ENCODE results near the gene MED28. TPM values are rescaled to one million over a fixed set of nuclear protein-coding genes. Genes with fewer than 3 reads are reported as not detected.
A peak's percentile ranks its signal among the peaks of the same experiment; 100 is the strongest.

Gene MED28
- 15.8 TPM for polyA plus RNA-seq (2013, experiment 1 of 2)
- polyA plus RNA-seq (2013, experiment 2 of 2): 15.4 TPM

- peak within 1 kb of the TSS; percentile 98 for H3K4me2 ChIP-seq (ENCODE audit: low read length, poor library complexity, severe bottlenecking)
- no peak within 1 kb of the TSS for H2BK120ac ChIP-seq (ENCODE audit: low read depth, low read length)
- H3K23ac ChIP-seq (ENCODE audit: low read length in 2 of 2): no peak within 1 kb of the TSS
- H3K9ac ChIP-seq (ENCODE audit: low read length): peak within 1 kb of the TSS; percentile 98
- H2BK12ac ChIP-seq (ENCODE audit: low read length in 2 of 2): no peak within 1 kb of the TSS
- peaks cover 18% of the 10 kb centered on the region for H3K4me1 ChIP-seq (ENCODE audit: control insufficient read depth, insufficient read depth, low read depth, low read length)
- H4K91ac ChIP-seq (ENCODE audit: low read length): no peak within 1 kb of the TSS
- H4K8ac ChIP-seq (ENCODE audit: low read length): peak within 1 kb of the TSS; percentile 89
- H3K27ac ChIP-seq (ENCODE audit: low read length, poor library complexity, severe bottlenecking): peak within 1 kb of the TSS; percentile 94
- H3K27me3 ChIP-seq (ENCODE audit: control insufficient read depth in 1 of 2, insufficient read depth in 1 of 2, low read length in 2 of 2): no peaks in the 10 kb centered on the region
- WGBS: under 1% methylated on average over 45 of the region's 46 CpGs
- H3K4ac ChIP-seq (ENCODE audit: low read depth in 1 of 2, low read length in 2 of 2): peak within 1 kb of the TSS; percentile 79 to 98
- no peaks in the 10 kb centered on the region for H3K79me1 ChIP-seq (replicated peaks; ENCODE audit: low read length, poor library complexity, severe bottlenecking)
- H3K36me3 ChIP-seq (ENCODE audit: control insufficient read depth in 1 of 2, insufficient read depth in 2 of 2, low read depth in 1 of 2, low read length in 2 of 2): peaks cover 9 to 27% of the 10 kb centered on the region in 2 experiments
- peak within 1 kb of the TSS; percentile 77 to 88 for H3K4me3 ChIP-seq (ENCODE audit: insufficient read depth in 1 of 2, low read depth in 1 of 2, low read length in 2 of 2)
- peak; percentile 96 for DNase-seq
- H3K18ac ChIP-seq (ENCODE audit: low read depth in 1 of 2, low read length in 2 of 2): peak within 1 kb of the TSS; percentile 87 to 96
- H2AFZ ChIP-seq (ENCODE audit: low read depth, low read length): peak within 1 kb of the TSS; percentile 63
- peak within 1 kb of the TSS; percentile 49 for H2AK5ac ChIP-seq (ENCODE audit: low read length, severe bottlenecking)
- peak within 1 kb of the TSS in 1 of 2 experiments; percentile 59 for H3K14ac ChIP-seq (ENCODE audit: low read length in 2 of 2)
- no peaks in the 10 kb centered on the region for H3K9me3 ChIP-seq (ENCODE audit: control insufficient read depth, low read length)
- H2BK5ac ChIP-seq (ENCODE audit: low read depth, low read length, poor library complexity, severe bottlenecking): peak within 1 kb of the TSS; percentile 90
- H2BK15ac ChIP-seq (ENCODE audit: low read depth, poor library complexity, severe bottlenecking): peak within 1 kb of the TSS; percentile 97
Observed at GRCh38 chr4:17614416-17615299, at the start of gene MED28. Gene MED28, plus strand, starts transcription at chr4:17614641. Its CDS starts 14 bp downstream, at chr4:17614655.

GRCh38 chr4:17565846-17566245 is 48.6 kb upstream of the MED28 start:
- WGBS: 95% methylated on average over 3 of the region's 3 CpGs
- Histone ChIP-seq H3K14ac (ENCODE audit: low read length in 2 of 2) (no peak overlapping the region), H2BK120ac (ENCODE audit: low read depth, low read length) (no peak overlapping the region), H3K4ac (ENCODE audit: low read depth in 1 of 2, low read length in 2 of 2) (no peak overlapping the region), H3K23ac (ENCODE audit: low read length in 2 of 2) (no peak overlapping the region), H3K4me3 (ENCODE audit: insufficient read depth in 1 of 2, low read depth in 1 of 2, low read length in 2 of 2) (no peak overlapping the region), H2AK5ac (ENCODE audit: low read length, severe bottlenecking) (no peak overlapping the region), H2BK12ac (ENCODE audit: low read length in 2 of 2) (no peak overlapping the region), H3K4me1 (ENCODE audit: control insufficient read depth, insufficient read depth, low read depth, low read length) (no peaks in the 10 kb centered on the region), H3K9me3 (ENCODE audit: control insufficient read depth, low read length) (no peaks in the 10 kb centered on the region), H4K8ac (ENCODE audit: low read length) (no peak overlapping the region), H3K9ac (ENCODE audit: low read length) (no peak overlapping the region), H2BK5ac (ENCODE audit: low read depth, low read length, poor library complexity, severe bottlenecking) (no peak overlapping the region), H3K79me1 (replicated peaks; ENCODE audit: low read length, poor library complexity, severe bottlenecking) (no peaks in the 10 kb centered on the region), H3K36me3 (ENCODE audit: control insufficient read depth in 1 of 2, insufficient read depth in 2 of 2, low read depth in 1 of 2, low read length in 2 of 2) (no peaks in the 10 kb centered on the region), H2BK15ac (ENCODE audit: low read depth, poor library complexity, severe bottlenecking) (no peak overlapping the region), H3K27ac (ENCODE audit: low read length, poor library complexity, severe bottlenecking) (no peak overlapping the region), H3K4me2 (ENCODE audit: low read length, poor library complexity, severe bottlenecking) (no peak overlapping the region), H3K18ac (ENCODE audit: low read depth in 1 of 2, low read length in 2 of 2) (no peak overlapping the region), H4K91ac (ENCODE audit: low read length) (no peak overlapping the region), H3K27me3 (ENCODE audit: control insufficient read depth in 1 of 2, insufficient read depth in 1 of 2, low read length in 2 of 2) (no peaks in the 10 kb centered on the region), H2AFZ (ENCODE audit: low read depth, low read length) (no peak overlapping the region)
- DNase-seq: no peak

GRCh38 chr4:17567271-17567670 is 47.2 kb upstream of the MED28 start:
- Histone ChIP-seq H3K27me3 (ENCODE audit: control insufficient read depth in 1 of 2, insufficient read depth in 1 of 2, low read length in 2 of 2) (no peaks in the 10 kb centered on the region), H3K4me2 (ENCODE audit: low read length, poor library complexity, severe bottlenecking) (no peak overlapping the region), H3K23ac (ENCODE audit: low read length in 2 of 2) (no peak overlapping the region), H2BK15ac (ENCODE audit: low read depth, poor library complexity, severe bottlenecking) (no peak overlapping the region), H4K8ac (ENCODE audit: low read length) (no peak overlapping the region), H4K91ac (ENCODE audit: low read length) (no peak overlapping the region), H3K36me3 (ENCODE audit: control insufficient read depth in 1 of 2, insufficient read depth in 2 of 2, low read depth in 1 of 2, low read length in 2 of 2) (no peaks in the 10 kb centered on the region), H3K27ac (ENCODE audit: low read length, poor library complexity, severe bottlenecking) (no peak overlapping the region), H2AFZ (ENCODE audit: low read depth, low read length) (no peak overlapping the region), H3K79me1 (replicated peaks; ENCODE audit: low read length, poor library complexity, severe bottlenecking) (no peaks in the 10 kb centered on the region), H2AK5ac (ENCODE audit: low read length, severe bottlenecking) (no peak overlapping the region), H3K9me3 (ENCODE audit: control insufficient read depth, low read length) (no peaks in the 10 kb centered on the region), H3K9ac (ENCODE audit: low read length) (no peak overlapping the region), H3K18ac (ENCODE audit: low read depth in 1 of 2, low read length in 2 of 2) (no peak overlapping the region), H2BK12ac (ENCODE audit: low read length in 2 of 2) (no peak overlapping the region), H3K4me3 (ENCODE audit: insufficient read depth in 1 of 2, low read depth in 1 of 2, low read length in 2 of 2) (no peak overlapping the region), H2BK120ac (ENCODE audit: low read depth, low read length) (no peak overlapping the region), H2BK5ac (ENCODE audit: low read depth, low read length, poor library complexity, severe bottlenecking) (no peak overlapping the region), H3K4ac (ENCODE audit: low read depth in 1 of 2, low read length in 2 of 2) (no peak overlapping the region), H3K4me1 (ENCODE audit: control insufficient read depth, insufficient read depth, low read depth, low read length) (no peaks in the 10 kb centered on the region), H3K14ac (ENCODE audit: low read length in 2 of 2) (no peak overlapping the region)
- DNase-seq: no peak
- WGBS: 78% methylated on average over 2 of the region's 2 CpGs

- Histone ChIP-seq H3K36me3 (ENCODE audit: control insufficient read depth in 1 of 2, insufficient read depth in 2 of 2, low read depth in 1 of 2, low read length in 2 of 2) (no peaks in the 10 kb centered on the region), H3K79me1 (replicated peaks; ENCODE audit: low read length, poor library complexity, severe bottlenecking) (peaks cover 9% of the 10 kb centered on the region), H2AK5ac (ENCODE audit: low read length, severe bottlenecking) (no peak overlapping the region), H2BK12ac (ENCODE audit: low read length in 2 of 2) (no peak overlapping the region), H3K4me1 (ENCODE audit: control insufficient read depth, insufficient read depth, low read depth, low read length) (peaks cover 11% of the 10 kb centered on the region), H4K8ac (ENCODE audit: low read length) (no peak overlapping the region), H3K4me3 (ENCODE audit: insufficient read depth in 1 of 2, low read depth in 1 of 2, low read length in 2 of 2) (no peak overlapping the region), H2BK5ac (ENCODE audit: low read depth, low read length, poor library complexity, severe bottlenecking) (no peak overlapping the region), H3K9ac (ENCODE audit: low read length) (no peak overlapping the region), H3K14ac (ENCODE audit: low read length in 2 of 2) (no peak overlapping the region), H3K18ac (ENCODE audit: low read depth in 1 of 2, low read length in 2 of 2) (no peak overlapping the region), H2BK120ac (ENCODE audit: low read depth, low read length) (no peak overlapping the region), H3K9me3 (ENCODE audit: control insufficient read depth, low read length) (no peaks in the 10 kb centered on the region), H2AFZ (ENCODE audit: low read depth, low read length) (no peak overlapping the region), H3K23ac (ENCODE audit: low read length in 2 of 2) (no peak overlapping the region), H3K4me2 (ENCODE audit: low read length, poor library complexity, severe bottlenecking) (no peak overlapping the region), H4K91ac (ENCODE audit: low read length) (no peak overlapping the region), H3K27ac (ENCODE audit: low read length, poor library complexity, severe bottlenecking) (no peak overlapping the region), H2BK15ac (ENCODE audit: low read depth, poor library complexity, severe bottlenecking) (no peak overlapping the region), H3K4ac (ENCODE audit: low read depth in 1 of 2, low read length in 2 of 2) (no peak overlapping the region), H3K27me3 (ENCODE audit: control insufficient read depth in 1 of 2, insufficient read depth in 1 of 2, low read length in 2 of 2) (no peaks in the 10 kb centered on the region)
- 73% methylated on average over 3 of the region's 4 CpGs for WGBS
- no peak for DNase-seq
Observed at GRCh38 chr4:17574206-17574605, 40.2 kb upstream of the MED28 start.
